Keratinocyte (primary cell): ENCODE measurements around the gene PFDN2. TPM values are rescaled to one million over a fixed set of nuclear protein-coding genes. Genes with fewer than 3 reads are reported as not detected.

Experiments
- DNase-seq: peaks from one replicate; pipeline ENCODE4 v3.0.0-alpha.2; 2011; ENCODE audit warnings: low read depth, missing footprints, low spot score
- FAIRE-seq: peaks from 2 replicates; lab custom pipeline; 2011; peaks lifted over from hg19 to GRCh38; lab: Jason Lieb, UNC
- H2AFZ ChIP-seq: 2 replicates; pipeline ENCODE4 v1.6.0; 2012; ENCODE audit warnings: low read length, control low read depth, inconsistent platforms; ENCODE audit not compliant: control insufficient read depth
- H3K27ac ChIP-seq: 2 replicates; pipeline ENCODE4 v1.5.1; 2011; ENCODE audit warnings: low read length; ENCODE audit not compliant: control insufficient read depth, insufficient read depth
- H3K27me3 ChIP-seq: 3 replicates; pipeline ENCODE4 v1.6.0; 2011; ENCODE audit warnings: low read length; ENCODE audit not compliant: control insufficient read depth, insufficient read depth; ENCODE audit errors: extremely low read depth
- H3K36me3 ChIP-seq, 2 experiments: 2 replicates in 1 of 2; 3 replicates in 1 of 2; pipeline ENCODE4 v1.5.1; 2011; ENCODE audit warnings: low read length in 2 of 2, mild to moderate bottlenecking in 1 of 2; ENCODE audit not compliant: control insufficient read depth in 2 of 2, insufficient read depth in 2 of 2; ENCODE audit errors: extremely low read depth in 1 of 2
- H3K4me1 ChIP-seq: 3 replicates; pipeline ENCODE4 v1.5.1; 2011; ENCODE audit warnings: low read length; ENCODE audit not compliant: control insufficient read depth, insufficient read depth; ENCODE audit errors: extremely low read depth
- H3K4me2 ChIP-seq: 3 replicates; pipeline ENCODE4 v1.6.0; 2011; ENCODE audit warnings: low read depth, low read length; ENCODE audit not compliant: control insufficient read depth, insufficient read depth; ENCODE audit errors: extremely low read depth
- H3K4me3 ChIP-seq, 3 experiments: fragments of 200-600 bp in 1 of 3; sonication (generic) in 1 of 3; 2 replicates in 2 of 3; 3 replicates in 1 of 3; pipeline ENCODE4 v1.5.1; 2011 to 2016; ENCODE audit warnings: low read length in 3 of 3, mild to moderate bottlenecking in 3 of 3, control low read depth in 2 of 3, inconsistent platforms in 1 of 3, low read depth in 1 of 3, mixed read lengths in 1 of 3, mixed run types in 1 of 3, moderate library complexity in 1 of 3; ENCODE audit not compliant: control insufficient read depth in 2 of 3, insufficient read depth in 2 of 3; ENCODE audit errors: extremely low read depth in 1 of 3
- H3K79me2 ChIP-seq: 2 replicates; pipeline ENCODE4 v1.6.0; 2012; ENCODE audit warnings: low read length; ENCODE audit not compliant: control insufficient read depth, insufficient read depth
- H3K9ac ChIP-seq: 3 replicates; pipeline ENCODE4 v1.6.0; 2011; ENCODE audit warnings: low read length; ENCODE audit not compliant: control insufficient read depth, insufficient read depth; ENCODE audit errors: extremely low read depth
- H3K9me1 ChIP-seq: 3 replicates; pipeline ENCODE4 v1.6.0; 2011; ENCODE audit warnings: low read length; ENCODE audit not compliant: control insufficient read depth, insufficient read depth; ENCODE audit errors: extremely low read depth
- H3K9me3 ChIP-seq: 2 replicates; pipeline ENCODE4 v1.5.1; 2012; ENCODE audit warnings: low read depth, low read length; ENCODE audit not compliant: control insufficient read depth
- H4K20me1 ChIP-seq: 3 replicates; pipeline ENCODE4 v1.6.0; 2011; ENCODE audit warnings: low read length; ENCODE audit not compliant: control insufficient read depth, insufficient read depth; ENCODE audit errors: extremely low read depth
- EZH2 ChIP-seq: IDR thresholded peaks from one replicate; pipeline ENCODE4 v1.6.1; 2012; ENCODE audit warnings: inconsistent platforms, mild to moderate bottlenecking, low read length, moderate library complexity
- dilution Hi-C: fragments of 300-500 bp; cut with MboI; formaldehyde crosslinking; loops from one replicate; pipeline ENCODE4 v1.7.0; 2020; ENCODE audit warnings: low sequenced_read_pairs; ENCODE audit not compliant: extremely low pct_ligation_motif_present
- polyA plus RNA-seq, 5 experiments: library from polyadenylated mRNA; depleted of rRNA in 3 of 5; stranded (reverse) in 3 of 5; stranded (forward) in 1 of 5; unstranded in 1 of 5; fragments of >200 nt; gene quantifications; 1 replicate in 1 of 5; 2 replicates in 3 of 5; 3 replicates in 1 of 5; pipeline versions ENCODE4 v1.2.1 to v1.2.3, GENCODE V29; 2011 to 2012; ENCODE audit warnings: missing spikeins in 2 of 5, low read depth in 1 of 5, low replicate concordance in 1 of 5
- TF ChIP-seq, protein P1 (sequence below), 3 experiments: IDR thresholded peaks in 1 of 3; conservative IDR thresholded peaks in 1 of 3; optimal IDR thresholded peaks in 1 of 3; 2 replicates in 2 of 3; 3 replicates in 1 of 3; pipeline versions ENCODE3 to v1.5.1; 2011; ENCODE audit warnings: low read length in 3 of 3, mild to moderate bottlenecking in 3 of 3, moderate library complexity in 2 of 3, control low read depth in 1 of 3, inconsistent platforms in 1 of 3; ENCODE audit not compliant: insufficient read depth in 2 of 3; ENCODE audit errors: extremely low read depth in 1 of 3

PFDN2 gene
- polyA plus RNA-seq, 1 donor (not counting 4 experiments of a cell fraction or from before 2014, with no cell fraction given) = 184 TPM

DNA sequence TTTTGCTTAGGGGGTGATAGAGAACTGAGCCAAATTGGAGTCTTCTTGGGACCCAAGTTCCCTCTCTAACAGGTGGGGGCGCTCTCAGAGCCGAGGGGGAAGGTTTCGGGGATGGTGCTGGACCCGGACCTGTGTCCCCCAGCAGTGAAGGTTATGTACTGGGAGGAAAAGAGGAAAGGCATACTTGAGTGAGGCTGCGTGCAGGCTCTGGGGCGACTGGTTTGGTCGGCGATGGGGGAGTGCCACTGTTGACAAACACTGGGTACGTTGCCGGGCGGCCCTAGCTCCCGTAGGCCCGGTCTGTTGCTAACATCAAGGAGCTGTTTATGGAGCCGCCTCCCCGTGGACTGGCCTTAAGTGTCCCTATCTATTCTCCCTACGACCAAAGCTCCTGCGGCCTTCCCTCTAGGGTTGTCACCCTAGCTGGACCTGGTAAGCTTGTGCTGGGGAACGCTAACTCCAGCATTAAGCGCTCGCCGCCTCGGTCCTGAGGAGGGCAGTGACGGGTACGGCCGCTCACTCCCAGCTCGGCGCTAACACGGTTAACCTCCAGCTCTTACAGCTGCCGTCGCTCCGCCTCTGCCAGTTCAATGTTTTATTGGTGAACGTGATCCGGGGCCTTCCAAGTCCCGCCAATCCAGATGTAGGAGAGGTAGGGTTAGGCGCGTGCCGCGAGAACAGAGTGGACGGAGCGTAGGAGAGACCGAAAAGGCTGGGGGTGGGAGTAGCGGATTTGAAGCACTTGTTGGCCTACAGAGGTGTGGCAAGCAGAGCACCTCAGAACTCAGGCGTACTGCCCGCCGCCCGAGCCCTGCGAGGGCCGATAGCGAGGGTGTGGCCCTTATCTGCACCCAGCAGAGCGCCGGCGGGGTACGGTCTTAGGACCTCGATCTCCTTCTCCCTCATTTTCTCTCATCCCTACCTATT, 48.2 kb upstream of the PFDN2 start, which contains the start of gene PPOX:
PPOX (plus strand) TSS at position 685 of the 927 bp plus-strand sequence. CDS start 422 bp downstream, outside the sequence.
- Histone ChIP-seq H3K4me1 (peaks cover 16% of the 10 kb centered on the region), H3K9ac (peak within 1 kb of the TSS; percentile 89), H4K20me1 (no peaks in the 10 kb centered on the region), H3K27ac (peak within 1 kb of the TSS; percentile 93), H3K27me3 (no peaks in the 10 kb centered on the region), H3K79me2 (peaks cover 4% of the 10 kb centered on the region), H3K4me3 (peak within 1 kb of the TSS; percentile 68 to 93 (median 89)), H3K4me2 (peak within 1 kb of the TSS; percentile 97), H3K36me3 (peaks cover 15 to 37% of the 10 kb centered on the region in 2 experiments), H3K9me3 (no peaks in the 10 kb centered on the region), H3K9me1 (no peaks in the 10 kb centered on the region), H2AFZ (peak within 1 kb of the TSS; percentile 92)
- DNase-seq (peak; percentile 86), FAIRE-seq (peak; percentile 83)
- no peak for TF ChIP-seq EZH2
- TF ChIP-seq, protein P1, sequence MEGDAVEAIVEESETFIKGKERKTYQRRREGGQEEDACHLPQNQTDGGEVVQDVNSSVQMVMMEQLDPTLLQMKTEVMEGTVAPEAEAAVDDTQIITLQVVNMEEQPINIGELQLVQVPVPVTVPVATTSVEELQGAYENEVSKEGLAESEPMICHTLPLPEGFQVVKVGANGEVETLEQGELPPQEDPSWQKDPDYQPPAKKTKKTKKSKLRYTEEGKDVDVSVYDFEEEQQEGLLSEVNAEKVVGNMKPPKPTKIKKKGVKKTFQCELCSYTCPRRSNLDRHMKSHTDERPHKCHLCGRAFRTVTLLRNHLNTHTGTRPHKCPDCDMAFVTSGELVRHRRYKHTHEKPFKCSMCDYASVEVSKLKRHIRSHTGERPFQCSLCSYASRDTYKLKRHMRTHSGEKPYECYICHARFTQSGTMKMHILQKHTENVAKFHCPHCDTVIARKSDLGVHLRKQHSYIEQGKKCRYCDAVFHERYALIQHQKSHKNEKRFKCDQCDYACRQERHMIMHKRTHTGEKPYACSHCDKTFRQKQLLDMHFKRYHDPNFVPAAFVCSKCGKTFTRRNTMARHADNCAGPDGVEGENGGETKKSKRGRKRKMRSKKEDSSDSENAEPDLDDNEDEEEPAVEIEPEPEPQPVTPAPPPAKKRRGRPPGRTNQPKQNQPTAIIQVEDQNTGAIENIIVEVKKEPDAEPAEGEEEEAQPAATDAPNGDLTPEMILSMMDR (optimal IDR thresholded peaks at IDR 0.05 in 1 of 3, IDR thresholded peaks at IDR 0.05 in 1 of 3, conservative IDR thresholded peaks at IDR 0.05 in 1 of 3; ENCODE audit: extremely low read depth in 1 of 3, insufficient read depth in 2 of 3, low read length in 3 of 3) = peak; percentile 40 to 52 (median 43)
- dilution Hi-C loops = no loop called here

- H2AFZ ChIP-seq = no peak overlapping the region
- TF ChIP-seq, protein P1 (optimal IDR thresholded peaks at IDR 0.05 in 1 of 3, IDR thresholded peaks at IDR 0.05 in 1 of 3, conservative IDR thresholded peaks at IDR 0.05 in 1 of 3; ENCODE audit: extremely low read depth in 1 of 3, insufficient read depth in 2 of 3, low read length in 3 of 3) = no peak
- no peak for TF ChIP-seq EZH2
- H3K79me2 ChIP-seq = peaks cover 11% of the 10 kb centered on the region
- peaks cover 19% of the 10 kb centered on the region for H3K4me1 ChIP-seq
- dilution Hi-C loops = no loop called here
- no peaks in the 10 kb centered on the region for H4K20me1 ChIP-seq
- H3K9me1 ChIP-seq = no peaks in the 10 kb centered on the region
- no peaks in the 10 kb centered on the region for H3K27me3 ChIP-seq
- H3K36me3 ChIP-seq = peaks cover 12 to 32% of the 10 kb centered on the region in 2 experiments
- FAIRE-seq (no peak), DNase-seq (no peak)
- H3K9ac ChIP-seq = peak overlapping the region; percentile 89
- peak overlapping the region; percentile 93 for H3K27ac ChIP-seq
- H3K4me3 ChIP-seq = peak overlapping the region in 2 of 3 experiments; percentile 89 to 93
- peak overlapping the region; percentile 97 for H3K4me2 ChIP-seq
- no peaks in the 10 kb centered on the region for H3K9me3 ChIP-seq
Measured at GRCh38 chr1:161164901-161165610, 47.2 kb upstream of the PFDN2 start.
